Left lung (tissue), 10 donors: ENCODE results near the gene ZNF584. TPM values are rescaled to one million over a fixed set of nuclear protein-coding genes. Genes with fewer than 3 reads are reported as not detected.

ENCODE experiments used
- ATAC-seq: fragments of 200-7000 bp; cut with Tn5 transposase; one replicate; pipeline ENCODE4 v1.9.1; 2020; ENCODE audit warnings: moderate library complexity
- DNase-seq, 4 donors: peaks; one replicate each; pipeline ENCODE4 v3.0.0-alpha.2; 2013 to 2020
- H3K27ac ChIP-seq, 2 donors: fragments of 200-600 bp; sonication (generic) in 1 of 2; one replicate each; pipeline versions ENCODE4 v1.5.0 to v1.8.0; 2020 to 2021
- H3K27me3 ChIP-seq, 2 donors: fragments of 200-600 bp; sonication (generic) in 1 of 2; one replicate each; pipeline versions ENCODE4 v1.5.0 to v1.8.0; 2020 to 2021
- H3K36me3 ChIP-seq, 2 donors: fragments of 200-600 bp; sonication (generic) in 1 of 2; one replicate each; pipeline versions ENCODE4 v1.5.0 to v1.8.0; 2020 to 2021
- H3K4me1 ChIP-seq, 2 donors: fragments of 200-600 bp; one replicate each; pipeline ENCODE4 v1.8.0; 2021
- H3K4me3 ChIP-seq, 2 donors: fragments of 200-600 bp; sonication (generic) in 1 of 2; one replicate each; pipeline versions ENCODE4 v1.5.0 to v1.8.0; 2020 to 2021; ENCODE audit warnings: mild to moderate bottlenecking in 1 of 2
- H3K9me3 ChIP-seq, 2 donors: fragments of 200-600 bp; sonication (generic) in 1 of 2; one replicate each; pipeline versions ENCODE4 v1.5.0 to v1.8.0; 2020 to 2021
- intact Hi-C, 2 donors: fragments of 100-400 bp; cut with DNase I; formaldehyde crosslinking; loops; one replicate each; pipeline versions ENCODE4 v1.11.2 to v1.14.2; 2022
- polyA plus RNA-seq, 6 donors: library from polyadenylated mRNA; unstranded; fragments of 120-200 nt; gene quantifications; one replicate each; pipeline ENCODE4 v1.2.1, GENCODE V29; 2013; ENCODE audit not compliant: insufficient read length in 6 of 6
- total RNA-seq, 2 donors: library from RNA; stranded (reverse); fragmentation: NEBNext Ultra II Directional; extraction: Animal tissue kit (Norgen Biotek cat#: 25700); gene quantifications; one replicate each; pipeline ENCODE4 v1.2.1, GENCODE V29; 2021
- TF ChIP-seq, protein P1 (sequence below), 2 donors: fragments of 200-600 bp; sonication (generic) in 1 of 2; IDR thresholded peaks; one replicate each; pipeline versions ENCODE4 v1.5.0 to v1.8.0; 2021; ENCODE audit warnings: antibody characterized with exemption in 2 of 2
- donor health status: DM: no; HTN: yes; CAD: no.
- donor health status: DM: no; HTN: no; CAD: no.

The ZNF584 gene
- total and polyA plus RNA-seq, 8 donors, result 7.4 to 12.7 (median 10.0) TPM

DNA sequence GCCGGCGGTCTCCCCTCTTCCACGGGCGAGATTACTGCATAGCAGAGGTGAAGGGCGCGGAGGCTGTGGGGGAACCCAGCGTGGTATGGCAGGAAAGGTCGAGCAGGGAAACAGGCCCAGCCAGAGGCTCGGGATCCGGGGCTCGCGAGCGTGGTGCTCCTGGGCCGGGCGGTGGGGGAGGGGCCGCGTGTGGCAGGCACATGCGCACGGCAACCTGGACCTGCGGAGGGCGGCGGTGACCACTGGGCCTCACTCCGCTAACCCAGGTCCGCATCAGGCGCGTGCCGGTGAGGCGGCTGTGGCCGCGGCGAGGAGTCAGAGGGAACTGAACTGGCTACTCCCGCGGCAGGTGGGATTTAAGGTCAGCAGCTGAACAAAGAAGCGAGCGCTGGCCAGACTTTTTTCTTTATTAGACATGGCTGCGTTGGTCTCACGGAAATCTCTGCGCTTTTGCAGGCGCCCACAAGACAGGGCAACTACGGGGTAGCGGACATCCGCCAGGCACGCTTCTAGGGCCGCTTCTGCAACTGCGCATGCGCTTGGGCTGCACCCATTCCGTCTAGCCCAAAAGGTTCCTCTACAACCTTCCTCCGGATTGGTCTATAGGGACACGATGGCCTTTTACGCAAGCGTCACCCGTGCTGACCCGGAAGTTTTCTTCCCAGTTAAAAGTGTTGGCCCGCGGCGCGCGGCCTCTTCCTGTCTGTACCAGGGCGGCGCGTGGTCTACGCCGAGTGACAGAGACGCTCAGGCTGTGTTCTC lies 21.7 kb upstream of the ZNF584 start, which contains the start of gene RPS5:
Gene RPS5 (plus strand): TSS at position 694 of the 762 bp plus-strand sequence. CDS start 869 bp downstream, outside the sequence.
- Histone ChIP-seq H3K4me3 (peak within 1 kb of the TSS; percentile 74 to 78), H3K27me3 (no peaks in the 10 kb centered on the region), H3K9me3 (no peaks in the 10 kb centered on the region), H3K36me3 (peaks cover 0 to 38% of the 10 kb centered on the region in 2 donors), H3K4me1 (peaks cover 14 to 65% of the 10 kb centered on the region in 2 donors), H3K27ac (peak within 1 kb of the TSS; percentile 96 to 98)
- peak; percentile 95 to 99 (median 96) for DNase-seq
- ATAC-seq, result peak; percentile 94
- intact Hi-C loops, result no loop called here
- TF ChIP-seq, protein P1, sequence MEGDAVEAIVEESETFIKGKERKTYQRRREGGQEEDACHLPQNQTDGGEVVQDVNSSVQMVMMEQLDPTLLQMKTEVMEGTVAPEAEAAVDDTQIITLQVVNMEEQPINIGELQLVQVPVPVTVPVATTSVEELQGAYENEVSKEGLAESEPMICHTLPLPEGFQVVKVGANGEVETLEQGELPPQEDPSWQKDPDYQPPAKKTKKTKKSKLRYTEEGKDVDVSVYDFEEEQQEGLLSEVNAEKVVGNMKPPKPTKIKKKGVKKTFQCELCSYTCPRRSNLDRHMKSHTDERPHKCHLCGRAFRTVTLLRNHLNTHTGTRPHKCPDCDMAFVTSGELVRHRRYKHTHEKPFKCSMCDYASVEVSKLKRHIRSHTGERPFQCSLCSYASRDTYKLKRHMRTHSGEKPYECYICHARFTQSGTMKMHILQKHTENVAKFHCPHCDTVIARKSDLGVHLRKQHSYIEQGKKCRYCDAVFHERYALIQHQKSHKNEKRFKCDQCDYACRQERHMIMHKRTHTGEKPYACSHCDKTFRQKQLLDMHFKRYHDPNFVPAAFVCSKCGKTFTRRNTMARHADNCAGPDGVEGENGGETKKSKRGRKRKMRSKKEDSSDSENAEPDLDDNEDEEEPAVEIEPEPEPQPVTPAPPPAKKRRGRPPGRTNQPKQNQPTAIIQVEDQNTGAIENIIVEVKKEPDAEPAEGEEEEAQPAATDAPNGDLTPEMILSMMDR (IDR thresholded peaks at IDR 0.05), result no peak

DNA sequence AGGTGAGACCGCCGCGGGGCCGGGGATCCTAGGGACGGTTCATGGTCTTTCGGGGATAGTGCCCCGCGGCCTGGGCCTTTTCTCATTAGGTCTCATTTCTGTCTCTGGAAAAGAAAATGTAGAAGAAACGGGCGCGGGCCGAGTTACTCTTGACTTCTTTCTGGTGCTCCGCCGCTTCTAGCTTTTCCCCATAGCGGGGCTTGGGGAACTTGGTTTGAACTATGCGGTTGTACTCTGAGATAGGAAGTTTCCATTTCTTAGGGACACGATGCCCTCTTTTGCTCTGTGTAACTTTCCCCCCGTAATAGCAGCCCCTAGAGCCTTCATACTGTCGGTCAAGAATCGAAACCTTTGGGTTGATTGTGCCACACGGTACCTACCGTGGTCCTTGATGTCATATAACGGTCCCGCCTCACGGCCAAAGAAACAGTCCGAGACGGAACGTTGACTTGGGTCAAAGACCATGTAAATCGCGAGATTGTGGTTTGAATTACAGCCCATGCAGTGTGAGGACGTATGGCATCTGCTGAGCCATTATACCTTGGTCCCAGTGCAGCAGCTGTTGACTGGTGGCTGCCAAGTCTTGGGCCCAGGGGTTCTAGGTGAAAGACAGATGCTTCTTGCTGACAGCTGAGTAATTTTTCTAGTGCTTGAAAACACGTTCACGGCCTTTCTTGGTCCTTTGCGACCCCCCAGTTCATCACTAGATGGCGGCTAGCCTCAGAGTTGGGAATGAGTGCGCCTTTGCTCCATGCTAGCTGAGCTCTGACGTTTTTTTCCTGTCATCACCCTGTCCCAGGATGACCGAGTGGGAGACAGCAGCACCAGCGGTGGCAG lies 20.9 kb upstream of the ZNF584 start:
- H3K36me3 ChIP-seq, result peaks cover 0 to 46% of the 10 kb centered on the region in 2 donors
- peak overlapping the region in 1 of 2 donors; percentile 98 for H3K27ac ChIP-seq
- no peaks in the 10 kb centered on the region for H3K9me3 ChIP-seq
- H3K4me1 ChIP-seq, result peaks cover 12 to 60% of the 10 kb centered on the region in 2 donors
- no peaks in the 10 kb centered on the region for H3K27me3 ChIP-seq
- ATAC-seq (no peak), DNase-seq (no peak)
- TF ChIP-seq, protein P1 (IDR thresholded peaks at IDR 0.05), result no peak
- intact Hi-C loops, result no loop called here
- H3K4me3 ChIP-seq, result peak overlapping the region; percentile 74 to 78

DNA sequence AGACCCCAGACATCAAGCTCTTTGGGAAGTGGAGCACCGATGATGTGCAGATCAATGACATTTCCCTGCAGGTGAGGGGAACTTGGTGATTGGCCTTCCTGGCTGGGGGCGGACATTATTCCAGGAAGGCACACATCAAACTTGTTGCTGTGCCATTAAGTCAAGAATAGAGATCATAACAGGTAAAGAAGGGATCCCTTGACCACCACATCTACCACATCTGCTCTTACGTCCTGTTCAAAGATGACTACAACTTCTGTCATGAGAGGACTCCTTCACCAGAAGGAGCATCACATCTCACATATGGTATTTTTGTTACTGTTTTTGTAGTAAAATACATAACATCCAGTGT lies 20.3 kb upstream of the ZNF584 start:
- intact Hi-C loops, result no loop called here
- TF ChIP-seq, protein P1 (IDR thresholded peaks at IDR 0.05), result no peak

DNA sequence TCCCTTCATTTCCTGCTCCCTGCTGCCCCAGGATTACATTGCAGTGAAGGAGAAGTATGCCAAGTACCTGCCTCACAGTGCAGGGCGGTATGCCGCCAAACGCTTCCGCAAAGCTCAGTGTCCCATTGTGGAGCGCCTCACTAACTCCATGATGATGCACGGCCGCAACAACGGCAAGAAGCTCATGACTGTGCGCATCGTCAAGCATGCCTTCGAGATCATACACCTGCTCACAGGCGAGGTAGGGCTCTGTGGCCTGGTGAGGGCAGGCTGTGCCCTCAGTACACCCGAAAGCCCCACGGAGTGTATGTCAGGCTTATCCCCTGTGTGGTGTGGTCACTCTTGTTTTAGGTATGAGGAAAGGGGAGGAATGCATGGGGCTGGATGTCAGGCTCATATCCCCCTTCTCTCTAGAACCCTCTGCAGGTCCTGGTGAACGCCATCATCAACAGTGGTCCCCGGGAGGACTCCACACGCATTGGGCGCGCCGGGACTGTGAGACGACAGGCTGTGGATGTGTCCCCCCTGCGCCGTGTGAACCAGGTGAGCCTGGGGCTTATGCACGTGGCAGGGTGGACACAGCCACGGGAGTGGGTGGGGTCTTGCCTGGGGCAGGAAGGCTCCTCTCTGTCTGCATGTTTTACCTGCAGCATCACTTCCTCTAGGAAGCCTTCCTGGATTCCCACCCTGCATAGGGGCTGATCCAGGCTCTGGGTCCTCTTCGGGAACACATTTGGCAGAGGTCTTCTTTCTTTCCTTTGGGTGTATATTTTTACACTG lies 15.3 kb upstream of the ZNF584 start:
- peaks cover under 1 to 49% of the 10 kb centered on the region in 2 donors for H3K4me1 ChIP-seq
- H3K27me3 ChIP-seq, result peaks cover 5 to 29% of the 10 kb centered on the region in 2 donors
- intact Hi-C loops, result no loop called here
- DNase-seq (no peak), ATAC-seq (no peak)
- peaks cover 3 to 71% of the 10 kb centered on the region in 2 donors for H3K36me3 ChIP-seq
- H3K27ac ChIP-seq, result no peak overlapping the region
- no peaks in the 10 kb centered on the region for H3K9me3 ChIP-seq
- H3K4me3 ChIP-seq, result no peak overlapping the region
- TF ChIP-seq, protein P1 (IDR thresholded peaks at IDR 0.05), result no peak

More for the DNA sequence above, 20.3 kb upstream of the ZNF584 start:
- H3K9me3 ChIP-seq, result no peaks in the 10 kb centered on the region
- peak overlapping the region in 1 of 2 donors; percentile 74 for H3K4me3 ChIP-seq
- H3K27me3 ChIP-seq, result no peaks in the 10 kb centered on the region
- DNase-seq (no peak), ATAC-seq (no peak)
- peaks cover 12 to 60% of the 10 kb centered on the region in 2 donors for H3K4me1 ChIP-seq
- H3K27ac ChIP-seq, result no peak overlapping the region
- H3K36me3 ChIP-seq, result peaks cover 2 to 52% of the 10 kb centered on the region in 2 donors
